NCI-H510A (cell line): ENCODE measurements around the gene IPO4.

Experiments
- DNase-seq: peaks from one replicate; lab custom pipeline; 2025; lab: John Stamatoyannopoulos, UW

The IPO4 gene

DNA sequence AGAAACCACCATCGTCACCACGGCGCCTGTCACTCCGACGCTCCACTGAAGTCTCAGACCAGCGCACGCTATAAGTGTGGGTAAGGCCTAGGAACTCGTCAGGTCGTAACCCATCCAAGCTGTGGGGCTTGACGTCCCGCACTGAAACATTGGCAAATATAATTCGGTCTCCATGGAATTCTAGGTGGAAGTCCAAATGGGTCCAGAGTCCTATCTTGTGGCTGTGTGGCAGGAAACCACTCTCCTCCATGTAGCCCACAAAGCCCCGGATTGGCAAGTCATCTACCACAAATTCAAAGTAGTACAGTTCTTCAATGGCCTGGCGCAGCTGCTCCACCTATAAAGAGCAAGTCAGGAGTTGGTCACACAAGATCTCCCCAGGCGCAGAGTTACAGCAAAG lies 4.3 kb upstream of the IPO4 start:
- DNase-seq, result no peak

- no peak for DNase-seq
Measured at GRCh38 chr14:24190416-24190815, 1.8 kb upstream of the IPO4 start.

GRCh38 chr14:24189460-24189859 lies 844 bp upstream of the IPO4 start:
- no peak for DNase-seq

GRCh38 chr14:24189059-24189375 lies 401 bp upstream of the IPO4 start:
- DNase-seq, result no peak

- no peak for DNase-seq
Measured at GRCh38 chr14:24187539-24187915, 1.1 kb downstream of the IPO4 start.

- DNase-seq, result no peak
Measured at GRCh38 chr14:24186831-24187538, 1.6 kb downstream of the IPO4 start.

GRCh38 chr14:24185741-24186140 lies 2.9 kb downstream of the IPO4 start:
- no peak for DNase-seq

- no peak for DNase-seq
Measured at GRCh38 chr14:24185026-24185425, 3.6 kb downstream of the IPO4 start.

- no peak for DNase-seq
Measured at GRCh38 chr14:24184104-24184970, 4.3 kb downstream of the IPO4 start.

GRCh38 chr14:24183014-24183481 lies 5.6 kb downstream of the IPO4 start:
- no peak for DNase-seq

GRCh38 chr14:24182110-24182882 lies 6.3 kb downstream of the IPO4 start:
- DNase-seq, result no peak

DNA sequence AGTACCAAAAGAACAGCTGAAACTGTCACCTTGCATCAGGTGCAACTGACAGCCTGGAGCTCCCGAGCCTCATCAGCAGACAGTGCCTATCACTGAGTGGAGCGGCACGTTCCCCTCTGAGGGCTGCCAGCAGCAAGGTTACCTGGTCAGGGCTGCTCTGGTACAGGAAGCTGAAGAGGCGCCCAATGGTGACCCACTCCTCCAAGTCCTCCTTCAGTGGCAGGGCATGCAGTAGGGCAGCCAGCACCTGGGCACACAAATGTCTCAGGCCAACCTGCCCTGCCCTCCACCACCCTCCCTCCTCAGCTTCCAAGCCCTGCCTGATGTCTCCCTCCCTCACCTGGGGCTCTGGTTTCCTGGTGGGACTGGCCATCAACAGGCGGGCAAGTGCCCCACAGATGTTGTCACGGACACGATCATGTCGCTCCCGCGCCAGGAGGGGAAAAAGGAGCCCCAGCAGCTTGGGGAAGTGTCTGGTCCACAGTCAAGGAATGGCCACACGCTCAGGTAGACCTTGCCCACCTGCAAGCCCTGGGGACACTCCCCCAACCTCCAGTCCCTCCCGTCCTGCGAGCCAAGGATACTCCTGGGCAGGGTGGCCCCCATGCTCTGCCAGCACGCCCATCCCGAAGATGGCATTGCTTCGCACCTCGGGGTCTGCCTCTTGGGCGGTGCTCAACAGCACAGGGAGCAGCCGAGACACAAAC lies 7.1 kb downstream of the IPO4 start:
- no peak for DNase-seq

- no peak for DNase-seq
Measured at GRCh38 chr14:24179961-24180796, 8.4 kb downstream of the IPO4 start.

DNA sequence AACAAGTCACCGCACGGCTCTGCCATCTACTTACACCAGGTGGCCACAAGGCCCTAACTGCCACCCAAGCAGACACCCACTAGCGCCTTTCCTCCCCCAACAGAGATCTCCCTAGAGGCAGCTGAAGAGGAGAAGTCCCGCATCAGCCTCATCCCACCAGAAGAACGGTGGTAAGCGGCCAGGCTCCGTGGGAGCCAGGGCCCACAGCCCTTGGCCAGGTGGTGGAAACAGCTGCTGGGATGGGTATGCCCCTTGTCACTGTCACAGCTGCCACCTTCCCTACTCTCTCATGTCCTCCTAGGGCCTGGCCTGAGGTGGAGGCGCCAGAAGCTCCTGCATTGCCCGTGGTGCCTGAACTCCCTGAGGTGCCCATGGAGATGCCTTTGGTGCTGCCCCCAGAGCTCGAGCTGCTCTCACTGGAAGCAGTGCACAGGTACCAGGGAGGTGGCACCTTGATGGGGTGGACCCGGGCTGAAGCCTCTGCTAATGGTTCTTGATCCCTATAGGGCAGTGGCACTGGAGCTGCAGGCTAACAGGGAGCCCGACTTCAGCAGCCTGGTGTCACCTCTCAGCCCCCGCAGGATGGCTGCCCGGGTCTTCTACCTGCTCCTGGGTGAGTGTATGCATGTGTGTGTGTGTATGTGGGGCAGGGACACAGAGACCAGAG lies 9.2 kb downstream of the IPO4 start:
- no peak for DNase-seq

DNA sequence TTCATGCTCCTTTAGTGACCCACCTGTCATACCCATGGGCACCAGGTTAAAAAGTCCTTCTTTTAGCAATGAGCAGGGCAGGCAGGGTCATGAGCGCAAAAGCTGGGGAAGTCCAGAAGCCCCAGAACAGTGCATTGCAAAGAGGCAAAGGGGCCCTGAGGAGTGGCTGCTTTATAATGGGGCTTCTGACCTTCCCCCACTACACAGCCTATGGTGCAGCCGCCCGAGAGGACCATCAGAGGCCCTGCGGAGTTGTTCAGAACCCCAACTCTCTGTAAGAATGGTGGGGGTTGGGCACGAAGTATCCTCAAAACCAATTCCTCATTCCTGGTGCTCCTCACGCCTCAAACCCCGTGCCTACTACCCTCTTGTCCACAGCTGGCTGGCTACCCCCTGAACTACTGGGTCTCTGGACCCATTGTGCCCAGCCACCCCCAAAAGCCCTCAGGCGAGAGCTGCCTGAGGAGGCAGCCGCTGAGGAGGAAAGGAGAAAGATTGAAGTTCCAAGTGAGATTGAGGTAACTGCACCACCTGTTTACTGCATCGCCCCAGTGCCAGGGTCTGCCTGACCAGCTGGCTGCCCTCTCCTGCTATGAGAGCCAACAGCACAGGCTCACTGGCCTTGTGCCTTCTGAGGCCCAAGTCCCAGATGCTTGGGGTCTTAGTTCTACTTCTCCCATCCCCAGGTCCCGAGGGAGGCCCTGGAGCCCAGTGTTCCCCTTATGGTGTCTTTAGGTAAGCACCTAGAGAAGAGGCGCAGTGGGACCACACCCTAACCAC lies 10.0 kb downstream of the IPO4 start:
- no peak for DNase-seq

DNA sequence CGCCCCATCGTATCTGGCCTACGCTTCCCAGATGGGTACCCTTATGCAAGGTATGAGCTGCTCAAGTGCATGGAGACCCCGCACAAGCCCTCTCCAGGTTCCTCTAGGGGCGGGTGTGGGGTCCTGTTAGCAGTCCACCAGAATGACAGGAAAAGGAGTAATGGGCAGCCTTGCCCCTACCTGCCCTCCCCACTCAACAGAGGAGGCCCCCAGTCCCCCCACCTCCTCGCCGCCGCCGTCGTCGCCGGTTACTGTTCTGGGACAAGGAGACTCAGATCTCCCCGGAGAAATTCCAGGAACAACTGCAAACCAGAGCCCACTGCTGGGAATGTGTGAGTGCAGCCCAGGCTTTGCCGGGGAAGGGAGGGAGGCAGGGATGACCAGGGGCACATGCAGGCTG lies 10.7 kb downstream of the IPO4 start:
- no peak for DNase-seq

- no peak for DNase-seq
Measured at GRCh38 chr14:24177041-24177825, 11.4 kb downstream of the IPO4 start.

- DNase-seq, result no peak
Measured at GRCh38 chr14:24176599-24176998, 12.0 kb downstream of the IPO4 start.

GRCh38 chr14:24172871-24173281 lies 15.7 kb downstream of the IPO4 start:
- DNase-seq, result no peak
